Lung (tissue), 12 donors: Measurements from ENCODE around the gene AAGAB. TPM values are rescaled to one million over a fixed set of nuclear protein-coding genes. Genes with fewer than 3 reads are reported as not detected.

ENCODE experiments used
- ATAC-seq: fragments of 200-7000 bp; cut with Tn5 transposase; one replicate; pipeline ENCODE4 v1.9.1; 2020; ENCODE audit warnings: moderate number of reproducible peaks; ENCODE audit not compliant: insufficient read depth, low FRiP score
- DNase-seq, 3 donors: peaks; one replicate each; pipeline ENCODE4 v3.0.0-alpha.2; 2013 to 2017
- H3K27ac ChIP-seq, 2 donors: one replicate each; pipeline ENCODE4 v1.5.1; 2013; ENCODE audit warnings: mild to moderate bottlenecking in 2 of 2, moderate library complexity in 2 of 2, control low read depth in 1 of 2, inconsistent platforms in 1 of 2, low read depth in 1 of 2, low read length in 1 of 2
- H3K27me3 ChIP-seq, 3 donors: one replicate each; pipeline ENCODE4 v1.5.1; 2013; ENCODE audit warnings: low read length in 2 of 3; ENCODE audit not compliant: control insufficient read depth in 3 of 3, insufficient read depth in 3 of 3
- H3K36me3 ChIP-seq, 4 donors: one replicate each; pipeline ENCODE4 v1.5.1; 2013; ENCODE audit warnings: low read length in 4 of 4, mild to moderate bottlenecking in 1 of 4, moderate library complexity in 1 of 4; ENCODE audit not compliant: control insufficient read depth in 4 of 4, insufficient read depth in 4 of 4
- H3K4me1 ChIP-seq, 5 donors: one replicate each; pipeline ENCODE4 v1.5.1; 2013; ENCODE audit warnings: low read length in 5 of 5, mild to moderate bottlenecking in 2 of 5, moderate library complexity in 1 of 5; ENCODE audit not compliant: control insufficient read depth in 5 of 5, insufficient read depth in 5 of 5
- H3K4me3 ChIP-seq: one replicate; pipeline ENCODE4 v1.5.1; 2013; ENCODE audit warnings: mild to moderate bottlenecking, control low read depth, moderate library complexity
- H3K9ac ChIP-seq, 2 donors: one replicate each; pipeline ENCODE4 v1.5.1; 2013; ENCODE audit warnings: low read length in 2 of 2, control low read depth in 1 of 2; ENCODE audit not compliant: insufficient read depth in 1 of 2
- H3K9me3 ChIP-seq, 4 donors: one replicate each; pipeline ENCODE4 v1.5.1; 2013; ENCODE audit warnings: low read length in 3 of 4, mild to moderate bottlenecking in 1 of 4, moderate library complexity in 1 of 4; ENCODE audit not compliant: control insufficient read depth in 4 of 4, insufficient read depth in 3 of 4
- WGBS, 2 donors: extraction: QIAGEN DNeasy Blood & Tissue Kit; methylation state at CpG; one replicate each; pipeline ENCODE4 v1.1.7; 2013; 5-methylcytosine and 5-hydroxymethylcytosine counted together
- polyA plus RNA-seq, 2 donors: library from polyadenylated mRNA; stranded (reverse); fragments of 200-250 nt; gene quantifications; one replicate each; pipeline ENCODE4 v1.2.1, GENCODE V29; 2013
- total RNA-seq, 2 donors: library from RNA; depleted of rRNA in 1 of 2; stranded (reverse); fragments of >200 nt in 1 of 2; gene quantifications; one replicate each; pipeline ENCODE4 v1.2.1, GENCODE V29; 2014 to 2021
- TF ChIP-seq, protein P1 (sequence below): IDR thresholded peaks from 2 replicates; pipeline ENCODE4 v1.5.1; 2012; ENCODE audit warnings: mild to moderate bottlenecking; ENCODE audit errors: control extremely low read depth, extremely low read depth
- donor health status: control.
- donor health status: control.
- donor health status: Bipolar disorder and iron deficiency.
- donor health status: healthy.
- donor health status: DM: yes; HTN: yes; CAD: no.

AAGAB gene
- total and polyA plus RNA-seq, 4 donors = 11.5 to 34.5 (median 26.4) TPM

DNA sequence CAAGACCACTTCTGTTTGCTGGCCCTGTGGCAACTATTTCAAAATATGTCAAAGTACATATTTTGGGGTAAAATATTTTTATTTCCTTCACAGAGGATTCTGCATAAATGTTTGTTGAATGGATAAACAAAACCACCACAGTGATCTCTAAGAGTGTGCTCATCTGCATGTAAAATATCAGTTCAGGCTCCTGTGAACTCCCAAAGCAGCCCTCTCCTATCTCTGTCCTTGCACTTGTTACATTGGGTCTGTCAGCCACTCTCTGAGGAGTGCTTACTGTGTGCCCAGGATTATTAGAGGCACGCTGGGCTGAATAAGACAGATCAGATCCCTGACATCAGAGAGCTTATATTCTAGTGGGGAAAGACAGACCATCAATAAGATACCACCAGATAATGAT lies 27.3 kb upstream of the AAGAB start:
- TF ChIP-seq, protein P1, sequence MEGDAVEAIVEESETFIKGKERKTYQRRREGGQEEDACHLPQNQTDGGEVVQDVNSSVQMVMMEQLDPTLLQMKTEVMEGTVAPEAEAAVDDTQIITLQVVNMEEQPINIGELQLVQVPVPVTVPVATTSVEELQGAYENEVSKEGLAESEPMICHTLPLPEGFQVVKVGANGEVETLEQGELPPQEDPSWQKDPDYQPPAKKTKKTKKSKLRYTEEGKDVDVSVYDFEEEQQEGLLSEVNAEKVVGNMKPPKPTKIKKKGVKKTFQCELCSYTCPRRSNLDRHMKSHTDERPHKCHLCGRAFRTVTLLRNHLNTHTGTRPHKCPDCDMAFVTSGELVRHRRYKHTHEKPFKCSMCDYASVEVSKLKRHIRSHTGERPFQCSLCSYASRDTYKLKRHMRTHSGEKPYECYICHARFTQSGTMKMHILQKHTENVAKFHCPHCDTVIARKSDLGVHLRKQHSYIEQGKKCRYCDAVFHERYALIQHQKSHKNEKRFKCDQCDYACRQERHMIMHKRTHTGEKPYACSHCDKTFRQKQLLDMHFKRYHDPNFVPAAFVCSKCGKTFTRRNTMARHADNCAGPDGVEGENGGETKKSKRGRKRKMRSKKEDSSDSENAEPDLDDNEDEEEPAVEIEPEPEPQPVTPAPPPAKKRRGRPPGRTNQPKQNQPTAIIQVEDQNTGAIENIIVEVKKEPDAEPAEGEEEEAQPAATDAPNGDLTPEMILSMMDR = no peak
- no peak overlapping the region for H3K9ac ChIP-seq
- H3K27me3 ChIP-seq = no peaks in the 10 kb centered on the region
- WGBS, 2 donors = 94 to 96% methylated on average over 1 of the region's 1 CpG
- peaks cover 0 to 6% (median 0%) of the 10 kb centered on the region in 4 donors for H3K9me3 ChIP-seq
- DNase-seq = no peak
- no peaks in the 10 kb centered on the region for H3K36me3 ChIP-seq
- no peaks in the 10 kb centered on the region for H3K4me1 ChIP-seq
- H3K4me3 ChIP-seq = no peak overlapping the region
- no peak for ATAC-seq
- no peak overlapping the region for H3K27ac ChIP-seq

DNA sequence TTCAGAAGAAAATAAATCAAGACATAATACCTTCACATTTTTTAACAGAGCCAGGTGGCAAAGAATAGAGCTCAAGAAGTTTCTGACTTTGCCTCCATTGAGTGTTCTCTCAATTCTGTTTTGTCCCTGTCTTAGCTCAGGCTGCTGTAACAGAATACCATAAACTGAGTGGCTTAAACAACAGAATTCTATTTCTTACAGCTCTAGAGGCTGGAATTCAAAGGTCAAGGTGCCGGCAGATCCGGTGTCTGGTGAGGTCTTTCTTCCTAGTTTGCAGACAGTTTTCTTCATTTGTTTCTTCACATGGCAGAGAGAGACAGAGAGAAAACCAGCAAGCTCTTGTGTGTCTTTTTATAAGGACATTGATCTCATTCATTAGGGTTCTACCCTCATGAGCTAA lies 25.8 kb upstream of the AAGAB start:
- Histone ChIP-seq H3K4me3 (no peak overlapping the region), H3K36me3 (no peaks in the 10 kb centered on the region), H3K9me3 (peaks cover 0 to under 1% (median 0%) of the 10 kb centered on the region in 4 donors), H3K9ac (no peak overlapping the region), H3K27ac (no peak overlapping the region), H3K27me3 (no peaks in the 10 kb centered on the region), H3K4me1 (no peaks in the 10 kb centered on the region)
- 71 to 79% methylated on average over 2 of the region's 2 CpGs for whole genome bisulfite sequencing, 2 donors
- DNase-seq (no peak), ATAC-seq (no peak)
- TF ChIP-seq, protein P1 = no peak

GRCh38 chr15:67276666-67277065 lies 22.2 kb upstream of the AAGAB start:
- Histone ChIP-seq H3K27ac (no peak overlapping the region), H3K4me3 (no peak overlapping the region), H3K9me3 (peaks cover 0 to 6% (median 2%) of the 10 kb centered on the region in 4 donors), H3K9ac (no peak overlapping the region), H3K36me3 (no peaks in the 10 kb centered on the region), H3K27me3 (no peaks in the 10 kb centered on the region), H3K4me1 (no peaks in the 10 kb centered on the region)
- DNase-seq (no peak), ATAC-seq (no peak)
- TF ChIP-seq, protein P1 = no peak
- WGBS, 2 donors = 97% methylated on average over 1 of the region's 1 CpG

- no peak for ATAC-seq
- Histone ChIP-seq H3K9me3 (peaks cover 0 to 6% (median 2%) of the 10 kb centered on the region in 4 donors), H3K4me1 (no peaks in the 10 kb centered on the region), H3K36me3 (no peaks in the 10 kb centered on the region), H3K4me3 (no peak overlapping the region), H3K9ac (no peak overlapping the region), H3K27ac (no peak overlapping the region), H3K27me3 (no peaks in the 10 kb centered on the region)
- TF ChIP-seq, protein P1 = no peak
- DNase-seq = no peak
- 90 to 91% methylated on average over 1 of the region's 1 CpG for WGBS, 2 donors
These were observed 19.8 kb upstream of the AAGAB start for GRCh38 chr15:67274236-67274635.
